NCI-H748 treated with DMSO at 0.1 percent for 48 hours (cell line): ENCODE measurements around the gene SLC34A2.
"Not testable (repeated sequence)": the region's sequence is repeated elsewhere in the genome, so short reads cannot be mapped to it uniquely, and the experiment has no call there.

ENCODE experiments used
- DNase-seq: peaks from one replicate; lab custom pipeline; 2025; lab: John Stamatoyannopoulos, UW

Gene SLC34A2

GRCh38 chr4:25661441-25661840 lies 5.8 kb downstream of the SLC34A2 start:
- not testable (repeated sequence) for DNase-seq

GRCh38 chr4:25662306-25662705 lies 6.7 kb downstream of the SLC34A2 start:
- DNase-seq = no peak

GRCh38 chr4:25663781-25664180 lies 8.1 kb downstream of the SLC34A2 start:
- no peak for DNase-seq

GRCh38 chr4:25666031-25666630 lies 10.5 kb downstream of the SLC34A2 start:
- no peak for DNase-seq

GRCh38 chr4:25667931-25668557 lies 12.4 kb downstream of the SLC34A2 start:
- no peak for DNase-seq

GRCh38 chr4:25670991-25671390 lies 15.3 kb downstream of the SLC34A2 start:
- no peak for DNase-seq

GRCh38 chr4:25672756-25673155 lies 17.1 kb downstream of the SLC34A2 start:
- DNase-seq = no peak

- no peak for DNase-seq
These were observed 18.7 kb downstream of the SLC34A2 start for GRCh38 chr4:25674386-25674785.

- no peak for DNase-seq
These were observed 20.6 kb downstream of the SLC34A2 start for GRCh38 chr4:25676221-25676620.

- DNase-seq = no peak
These were observed 21.5 kb downstream of the SLC34A2 start for GRCh38 chr4:25677157-25677556.

GRCh38 chr4:25677943-25678342 lies 22.3 kb downstream of the SLC34A2 start:
- no peak for DNase-seq

- DNase-seq = no peak
These were observed 32.1 kb downstream of the SLC34A2 start for GRCh38 chr4:25687773-25688172.

- DNase-seq = no peak
These were observed 38.8 kb downstream of the SLC34A2 start for GRCh38 chr4:25694466-25694865.

- no peak for DNase-seq
These were observed 40.8 kb downstream of the SLC34A2 start for GRCh38 chr4:25696409-25696808.

- no peak for DNase-seq
These were observed 41.9 kb downstream of the SLC34A2 start for GRCh38 chr4:25697516-25697915.

- no peak for DNase-seq
These were observed 45.0 kb downstream of the SLC34A2 start for GRCh38 chr4:25700661-25701060.

GRCh38 chr4:25702848-25703247 lies 47.2 kb downstream of the SLC34A2 start:
- DNase-seq = no peak

GRCh38 chr4:25703731-25704388 lies 48.2 kb downstream of the SLC34A2 start:
- DNase-seq = no peak

- no peak for DNase-seq
These were observed 48.9 kb downstream of the SLC34A2 start for GRCh38 chr4:25704516-25704915.

- no peak for DNase-seq
These were observed 55.0 kb downstream of the SLC34A2 start for GRCh38 chr4:25710637-25711036.

- DNase-seq = no peak
These were observed 57.0 kb downstream of the SLC34A2 start for GRCh38 chr4:25712611-25713010.

- no peak for DNase-seq
These were observed 58.2 kb downstream of the SLC34A2 start for GRCh38 chr4:25713812-25714211.

GRCh38 chr4:25722964-25723363 lies 67.3 kb downstream of the SLC34A2 start:
- no peak for DNase-seq

GRCh38 chr4:25723409-25723808 lies 67.8 kb downstream of the SLC34A2 start:
- DNase-seq = no peak
